Activated CD8-positive, alpha-beta memory T cell treated with anti-CD3 and anti-CD28 coated beads for 48 hours (primary cell): ENCODE measurements around the gene DIAPH2.

Source experiments
- DNase-seq, 3 experiments: peaks; one replicate each; pipeline ENCODE4 v3.0.0-alpha.2; 2020; ENCODE audit warnings: low read depth in 2 of 3, low spot score in 2 of 3

DIAPH2 gene

GRCh38 chrX:96929036-96929435 is 244.4 kb downstream of the DIAPH2 start:
- DNase-seq: no peak

- no peak for DNase-seq
Measured at GRCh38 chrX:96957718-96958117, 273.1 kb downstream of the DIAPH2 start.

DNA sequence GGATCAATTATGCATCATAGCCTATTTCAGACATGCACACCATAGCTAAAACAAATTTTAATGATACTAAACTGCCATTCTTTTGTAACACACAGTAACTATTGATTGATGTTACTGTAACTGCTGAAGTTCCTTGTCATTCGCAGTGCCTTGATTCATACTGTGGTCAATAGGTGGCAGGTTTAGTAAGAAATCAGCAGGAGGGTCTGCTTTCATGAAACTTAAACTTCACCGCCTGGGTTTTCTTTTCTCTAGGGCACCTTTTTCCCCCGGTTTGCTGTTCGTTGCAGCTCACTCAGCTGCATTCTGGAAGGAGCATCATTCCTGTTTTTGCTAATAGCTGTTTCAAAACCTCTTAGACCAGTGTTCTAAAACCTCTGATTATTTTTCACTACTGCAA is 287.2 kb downstream of the DIAPH2 start:
- DNase-seq: no peak

- no peak for DNase-seq
Measured at GRCh38 chrX:96978906-96979305, 294.3 kb downstream of the DIAPH2 start.

GRCh38 chrX:96979766-96980165 is 295.1 kb downstream of the DIAPH2 start:
- DNase-seq: no peak

- DNase-seq: no peak
Measured at GRCh38 chrX:96982161-96982560, 297.5 kb downstream of the DIAPH2 start.

DNA sequence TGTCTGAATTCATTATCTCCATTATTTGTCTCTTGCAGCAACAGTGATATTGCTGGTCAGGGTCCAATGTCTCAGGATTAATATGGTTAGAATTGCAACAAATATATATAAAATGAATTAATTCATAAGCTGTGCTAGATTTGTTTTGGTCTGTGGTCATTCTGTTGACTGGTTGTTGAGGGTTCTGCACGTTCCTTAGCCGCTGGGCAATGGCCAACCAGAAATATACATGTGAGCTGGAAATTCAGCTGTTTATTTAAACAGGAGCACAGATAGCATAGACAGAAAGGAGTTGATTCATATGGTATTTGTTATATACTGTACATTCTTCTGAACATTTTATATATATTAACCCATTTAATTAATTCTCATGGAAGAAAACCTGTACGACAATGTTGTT is 299.9 kb downstream of the DIAPH2 start:
- no peak for DNase-seq

DNA sequence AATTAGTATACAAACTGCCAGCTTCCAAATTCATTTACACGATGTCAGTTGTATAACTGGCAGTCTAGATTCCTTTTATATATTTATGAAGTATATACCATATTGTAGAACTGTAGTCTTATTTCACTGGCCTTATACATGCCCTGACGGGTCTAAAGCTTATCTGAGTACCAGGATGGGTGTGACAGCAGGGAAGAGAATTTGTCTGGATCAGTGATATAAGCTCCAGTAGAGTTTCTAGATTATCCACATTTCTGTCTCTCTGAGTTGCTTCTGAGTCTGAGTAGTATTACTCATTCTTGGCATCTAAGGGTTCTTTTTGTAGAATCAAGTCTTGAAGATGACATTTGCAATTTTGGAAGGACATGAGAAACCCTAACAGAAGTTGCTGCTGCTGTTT is 300.4 kb downstream of the DIAPH2 start:
- no peak for DNase-seq

DNA sequence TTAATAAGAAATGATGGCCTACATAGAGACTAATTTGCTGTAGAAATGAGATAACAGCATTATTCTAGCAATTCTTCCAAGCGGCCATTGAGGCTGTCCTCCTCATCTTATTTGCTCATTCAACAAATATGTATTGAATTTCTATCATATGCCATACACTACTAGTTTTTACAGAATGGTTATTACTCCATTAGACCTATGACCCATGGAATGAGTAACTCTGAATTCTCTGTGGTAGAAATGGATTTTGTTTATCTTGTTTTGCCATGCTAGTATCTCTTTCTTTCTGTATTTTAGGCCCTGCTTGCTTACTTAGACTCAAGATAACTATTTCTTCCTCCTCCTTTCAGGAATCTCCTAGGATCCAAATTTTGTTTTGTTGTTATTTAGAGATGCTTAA is 302.6 kb downstream of the DIAPH2 start:
- DNase-seq: no peak

DNA sequence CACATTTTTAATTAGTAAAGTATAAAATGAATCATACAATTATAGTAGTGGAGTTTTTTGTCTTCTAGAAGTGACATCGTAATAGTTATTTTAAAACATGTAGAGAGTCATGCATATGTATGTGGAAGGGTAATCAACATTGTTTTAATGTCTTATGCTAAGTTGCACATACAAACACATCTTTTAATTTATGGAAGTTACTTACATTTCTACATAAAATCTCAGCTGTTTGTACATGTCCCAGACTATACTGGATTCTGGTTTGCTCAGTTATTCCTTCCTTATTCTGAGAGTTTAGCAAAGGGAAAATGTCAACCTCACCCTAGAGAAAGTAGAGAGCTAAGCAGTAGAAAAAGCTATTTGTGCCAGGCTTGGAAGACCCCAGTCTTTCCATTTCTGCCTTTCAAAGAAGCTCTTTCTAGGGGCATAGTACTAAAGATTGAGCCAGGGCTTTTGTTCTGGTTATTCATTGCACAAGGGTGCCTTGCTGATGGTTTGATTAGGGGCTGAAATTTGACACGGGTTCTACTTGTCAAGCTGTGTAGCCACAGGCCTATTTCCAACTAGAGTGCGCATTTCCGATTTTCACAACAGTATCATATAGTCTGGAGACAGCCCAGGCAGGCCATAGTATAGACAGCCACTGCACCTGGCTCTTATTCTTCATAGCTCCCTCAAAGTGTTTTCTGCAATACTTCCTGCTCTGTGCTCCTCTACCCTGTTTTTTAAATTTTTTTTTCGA is 305.4 kb downstream of the DIAPH2 start:
- no peak for DNase-seq

DNA sequence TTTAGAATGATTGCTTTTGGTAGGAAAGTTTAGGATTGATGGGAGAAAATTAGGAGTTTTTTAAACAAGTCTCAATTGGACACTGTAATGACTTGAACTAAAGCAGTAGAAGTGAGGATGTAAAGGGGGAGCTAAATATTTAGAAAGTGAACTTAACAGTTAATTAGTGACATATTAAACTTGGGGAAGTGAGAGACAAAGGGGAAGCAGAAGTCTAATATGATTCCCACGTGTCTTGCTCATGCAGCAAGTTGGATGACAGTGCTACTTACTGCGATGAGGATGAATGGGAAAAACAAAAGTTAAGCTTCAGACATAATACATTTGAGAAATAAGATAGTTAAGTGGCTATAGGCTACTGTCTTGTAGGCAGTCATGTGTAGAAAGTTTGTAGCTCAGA is 309.5 kb downstream of the DIAPH2 start:
- DNase-seq: no peak

GRCh38 chrX:96997196-96997595 is 312.6 kb downstream of the DIAPH2 start:
- DNase-seq: no peak

- DNase-seq: no peak
Measured at GRCh38 chrX:97000682-97001368, 316.2 kb downstream of the DIAPH2 start.

- no peak for DNase-seq
Measured at GRCh38 chrX:97006167-97006566, 321.5 kb downstream of the DIAPH2 start.

DNA sequence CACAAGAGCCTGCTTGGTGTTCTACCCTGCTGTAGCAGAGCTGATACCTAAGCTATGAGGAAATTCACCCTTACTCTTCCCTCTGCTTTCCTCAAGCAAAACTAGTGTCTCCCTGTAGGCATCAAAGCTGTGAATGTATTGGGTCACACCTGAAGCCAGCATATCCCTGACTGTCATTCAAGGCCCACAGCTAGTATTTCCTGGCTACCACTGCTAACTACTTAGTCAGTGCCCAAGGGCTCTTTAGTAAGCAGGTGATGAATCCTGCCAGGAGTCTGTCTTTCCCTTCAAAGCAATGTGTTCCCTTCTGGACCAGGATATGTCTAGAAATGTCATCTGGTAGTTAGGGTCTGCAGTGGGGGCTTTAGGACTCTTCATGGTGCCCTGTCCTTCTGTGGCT is 324.7 kb downstream of the DIAPH2 start:
- DNase-seq: no peak

DNA sequence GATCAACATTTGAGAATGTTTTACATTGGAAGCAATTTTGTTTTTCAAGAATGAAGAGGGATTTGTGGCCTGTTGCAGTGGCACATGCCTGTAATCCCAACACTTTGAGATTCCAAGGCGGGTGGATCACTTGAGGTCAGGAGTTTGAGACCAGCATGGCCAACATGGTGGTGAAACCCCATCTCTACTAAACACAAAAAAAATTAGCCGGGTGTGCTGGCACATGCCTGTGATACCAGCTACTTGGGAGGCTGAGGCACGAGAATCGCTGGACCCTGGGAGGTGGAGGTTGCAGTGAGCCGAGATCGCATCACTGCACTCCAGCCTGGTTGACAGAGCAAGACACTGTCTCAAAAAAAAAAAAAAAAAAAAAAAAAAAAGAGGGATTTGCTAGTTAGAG is 326.9 kb downstream of the DIAPH2 start:
- DNase-seq: no peak

- DNase-seq: no peak
Measured at GRCh38 chrX:97016106-97016505, 331.5 kb downstream of the DIAPH2 start.

GRCh38 chrX:97021680-97022079 is 337.0 kb downstream of the DIAPH2 start:
- DNase-seq: no peak

DNA sequence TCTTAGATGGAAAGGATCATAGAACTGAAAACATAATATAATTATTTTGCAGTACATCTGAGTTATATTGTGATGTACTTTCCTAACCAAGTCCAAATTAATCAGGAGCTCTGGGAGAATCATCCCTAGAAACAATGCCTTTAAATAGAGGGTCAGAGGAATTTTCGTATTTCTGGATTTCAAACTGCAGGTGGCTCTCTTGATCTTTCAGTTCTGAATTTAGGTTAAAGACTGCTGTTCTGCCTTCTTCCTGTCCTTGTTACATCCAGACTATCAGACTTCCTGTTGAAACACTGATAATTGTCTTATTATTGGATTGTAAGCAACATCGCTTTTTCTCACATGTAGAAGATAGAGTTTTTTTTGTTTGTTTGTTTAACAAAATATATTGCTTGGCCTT is 341.8 kb downstream of the DIAPH2 start:
- no peak for DNase-seq

DNA sequence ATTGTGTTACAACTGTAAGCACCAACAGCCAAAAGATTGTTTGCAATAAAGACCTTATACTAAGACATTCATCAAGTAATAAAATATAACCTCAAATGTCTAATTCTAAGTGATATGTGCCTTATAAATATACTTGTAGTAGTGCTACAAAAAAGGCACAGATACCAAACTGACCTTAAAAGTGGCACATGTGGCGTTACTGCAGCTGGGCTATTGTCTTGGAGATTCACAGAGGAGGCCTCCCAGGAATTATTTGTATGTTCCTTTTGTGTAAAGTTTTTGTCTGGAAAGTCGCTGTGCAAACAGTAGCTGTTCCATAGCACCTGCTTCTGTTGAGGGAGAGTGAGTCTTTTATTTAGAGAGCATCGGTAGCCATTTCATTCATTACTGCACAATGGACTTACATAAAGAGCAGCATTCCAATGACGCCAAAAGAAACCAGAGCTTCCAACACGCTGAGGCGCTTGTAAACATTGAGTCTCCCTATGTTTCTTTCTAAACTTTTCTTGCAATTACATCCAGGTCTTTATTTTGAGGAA is 342.8 kb downstream of the DIAPH2 start:
- DNase-seq: no peak

GRCh38 chrX:97030463-97030862 is 345.8 kb downstream of the DIAPH2 start:
- DNase-seq: no peak

DNA sequence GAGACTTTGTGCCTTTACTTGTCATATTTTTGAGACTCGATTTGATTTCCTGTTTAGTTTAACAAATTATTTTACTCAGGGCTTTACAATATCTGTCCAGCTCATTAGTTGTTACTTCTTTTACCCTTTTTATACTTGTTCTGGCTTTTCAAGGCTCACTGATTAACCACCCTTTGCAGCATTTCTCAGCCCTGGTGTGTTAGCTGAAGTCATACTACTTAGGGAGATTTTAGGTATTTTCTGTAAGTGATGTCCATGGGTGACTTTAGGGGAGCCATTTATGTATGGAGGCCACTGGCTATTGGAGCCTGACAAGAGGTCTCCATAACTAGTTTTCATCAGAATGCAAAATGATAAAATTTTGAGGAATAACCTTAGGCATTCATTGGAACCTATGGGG is 346.3 kb downstream of the DIAPH2 start:
- DNase-seq: no peak
